ENCODE data around the gene DVL2. TPM values are rescaled to one million over a fixed set of nuclear protein-coding genes. Genes with fewer than 3 reads are reported as not detected.

Gene DVL2
- total RNA-seq, 1 experiment from 2014 or later = 67.3 TPM

- TF ChIP-seq MXD4 (CRISPR knock-in tag; IDR thresholded peaks at IDR 0.05; ENCODE audit: borderline replicate concordance) (no peak), MYBL2 (CRISPR knock-in tag; IDR thresholded peaks at IDR 0.05) (no peak), ZNF219 (CRISPR knock-in tag; IDR thresholded peaks at IDR 0.05; ENCODE audit: borderline replicate concordance) (no peak), CREB1 (CRISPR knock-in tag; IDR thresholded peaks at IDR 0.05) (no peak), PRRX2 (CRISPR knock-in tag; IDR thresholded peaks at IDR 0.05) (no peak), NR3C1 (CRISPR knock-in tag; conservative IDR thresholded peaks at IDR 0.05; ENCODE audit: low read depth) (no peak)
- TF ChIP-seq, protein P1, sequence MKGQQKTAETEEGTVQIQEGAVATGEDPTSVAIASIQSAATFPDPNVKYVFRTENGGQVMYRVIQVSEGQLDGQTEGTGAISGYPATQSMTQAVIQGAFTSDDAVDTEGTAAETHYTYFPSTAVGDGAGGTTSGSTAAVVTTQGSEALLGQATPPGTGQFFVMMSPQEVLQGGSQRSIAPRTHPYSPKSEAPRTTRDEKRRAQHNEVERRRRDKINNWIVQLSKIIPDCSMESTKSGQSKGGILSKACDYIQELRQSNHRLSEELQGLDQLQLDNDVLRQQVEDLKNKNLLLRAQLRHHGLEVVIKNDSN (CRISPR knock-in tag; IDR thresholded peaks at IDR 0.05) = no peak
- TF ChIP-seq, protein P2, sequence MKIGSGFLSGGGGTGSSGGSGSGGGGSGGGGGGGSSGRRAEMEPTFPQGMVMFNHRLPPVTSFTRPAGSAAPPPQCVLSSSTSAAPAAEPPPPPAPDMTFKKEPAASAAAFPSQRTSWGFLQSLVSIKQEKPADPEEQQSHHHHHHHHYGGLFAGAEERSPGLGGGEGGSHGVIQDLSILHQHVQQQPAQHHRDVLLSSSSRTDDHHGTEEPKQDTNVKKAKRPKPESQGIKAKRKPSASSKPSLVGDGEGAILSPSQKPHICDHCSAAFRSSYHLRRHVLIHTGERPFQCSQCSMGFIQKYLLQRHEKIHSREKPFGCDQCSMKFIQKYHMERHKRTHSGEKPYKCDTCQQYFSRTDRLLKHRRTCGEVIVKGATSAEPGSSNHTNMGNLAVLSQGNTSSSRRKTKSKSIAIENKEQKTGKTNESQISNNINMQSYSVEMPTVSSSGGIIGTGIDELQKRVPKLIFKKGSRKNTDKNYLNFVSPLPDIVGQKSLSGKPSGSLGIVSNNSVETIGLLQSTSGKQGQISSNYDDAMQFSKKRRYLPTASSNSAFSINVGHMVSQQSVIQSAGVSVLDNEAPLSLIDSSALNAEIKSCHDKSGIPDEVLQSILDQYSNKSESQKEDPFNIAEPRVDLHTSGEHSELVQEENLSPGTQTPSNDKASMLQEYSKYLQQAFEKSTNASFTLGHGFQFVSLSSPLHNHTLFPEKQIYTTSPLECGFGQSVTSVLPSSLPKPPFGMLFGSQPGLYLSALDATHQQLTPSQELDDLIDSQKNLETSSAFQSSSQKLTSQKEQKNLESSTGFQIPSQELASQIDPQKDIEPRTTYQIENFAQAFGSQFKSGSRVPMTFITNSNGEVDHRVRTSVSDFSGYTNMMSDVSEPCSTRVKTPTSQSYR (CRISPR knock-in tag; IDR thresholded peaks at IDR 0.05) = no peak
- TF ChIP-seq, protein P3, sequence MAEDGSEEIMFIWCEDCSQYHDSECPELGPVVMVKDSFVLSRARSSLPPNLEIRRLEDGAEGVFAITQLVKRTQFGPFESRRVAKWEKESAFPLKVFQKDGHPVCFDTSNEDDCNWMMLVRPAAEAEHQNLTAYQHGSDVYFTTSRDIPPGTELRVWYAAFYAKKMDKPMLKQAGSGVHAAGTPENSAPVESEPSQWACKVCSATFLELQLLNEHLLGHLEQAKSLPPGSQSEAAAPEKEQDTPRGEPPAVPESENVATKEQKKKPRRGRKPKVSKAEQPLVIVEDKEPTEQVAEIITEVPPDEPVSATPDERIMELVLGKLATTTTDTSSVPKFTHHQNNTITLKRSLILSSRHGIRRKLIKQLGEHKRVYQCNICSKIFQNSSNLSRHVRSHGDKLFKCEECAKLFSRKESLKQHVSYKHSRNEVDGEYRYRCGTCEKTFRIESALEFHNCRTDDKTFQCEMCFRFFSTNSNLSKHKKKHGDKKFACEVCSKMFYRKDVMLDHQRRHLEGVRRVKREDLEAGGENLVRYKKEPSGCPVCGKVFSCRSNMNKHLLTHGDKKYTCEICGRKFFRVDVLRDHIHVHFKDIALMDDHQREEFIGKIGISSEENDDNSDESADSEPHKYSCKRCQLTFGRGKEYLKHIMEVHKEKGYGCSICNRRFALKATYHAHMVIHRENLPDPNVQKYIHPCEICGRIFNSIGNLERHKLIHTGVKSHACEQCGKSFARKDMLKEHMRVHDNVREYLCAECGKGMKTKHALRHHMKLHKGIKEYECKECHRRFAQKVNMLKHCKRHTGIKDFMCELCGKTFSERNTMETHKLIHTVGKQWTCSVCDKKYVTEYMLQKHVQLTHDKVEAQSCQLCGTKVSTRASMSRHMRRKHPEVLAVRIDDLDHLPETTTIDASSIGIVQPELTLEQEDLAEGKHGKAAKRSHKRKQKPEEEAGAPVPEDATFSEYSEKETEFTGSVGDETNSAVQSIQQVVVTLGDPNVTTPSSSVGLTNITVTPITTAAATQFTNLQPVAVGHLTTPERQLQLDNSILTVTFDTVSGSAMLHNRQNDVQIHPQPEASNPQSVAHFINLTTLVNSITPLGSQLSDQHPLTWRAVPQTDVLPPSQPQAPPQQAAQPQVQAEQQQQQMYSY (CRISPR knock-in tag; IDR thresholded peaks at IDR 0.05) = no peak
Observed at GRCh38 chr17:7203391-7203790, 30.9 kb downstream of the DVL2 start (continued).

DNA sequence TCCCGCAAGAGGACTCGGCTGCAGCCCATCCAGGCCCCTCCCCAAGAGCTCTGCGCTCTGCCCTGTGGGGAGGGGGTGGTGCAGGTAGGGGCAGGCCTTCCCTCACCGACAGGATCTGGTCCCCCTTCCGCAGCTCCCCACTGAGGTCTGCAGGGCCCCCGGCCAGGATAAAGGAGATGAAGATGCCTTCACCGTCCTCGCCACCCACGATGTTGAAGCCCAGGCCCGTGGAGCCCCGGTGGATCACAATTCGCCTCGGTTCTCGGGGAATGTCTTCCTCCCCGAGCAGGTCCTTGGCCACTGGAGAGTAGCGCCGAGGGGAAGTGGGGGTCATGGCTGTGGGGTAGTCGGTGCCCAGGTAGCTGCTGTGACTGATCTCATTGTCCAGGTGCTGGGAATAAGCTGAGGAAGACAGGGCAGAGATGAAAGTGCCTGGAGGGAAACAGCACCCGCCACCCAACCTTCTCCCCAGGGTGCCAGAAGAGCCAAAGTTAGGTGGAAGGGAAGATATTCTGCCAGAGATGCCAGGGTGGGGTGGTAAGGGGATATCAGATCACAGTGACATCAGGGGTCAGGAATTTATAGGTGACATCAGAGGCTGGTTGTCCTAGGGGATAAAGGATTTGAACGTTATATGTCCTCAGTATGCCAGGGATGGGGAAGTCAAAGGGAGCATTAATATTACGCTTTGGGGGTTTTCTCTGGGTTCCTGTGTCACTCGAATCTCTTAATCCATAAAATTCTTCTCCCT is 37.5 kb downstream of the DVL2 start:
- no peak for ATAC-seq
- Mint-ChIP-seq H3K4me3 (no peak overlapping the region), H3K27ac (no peak overlapping the region), H3K9me3 (no peaks in the 10 kb centered on the region), H3K27me3 (ENCODE audit: low read depth) (no peaks in the 10 kb centered on the region), H3K4me1 (no peaks in the 10 kb centered on the region), H3K36me3 (peaks cover 49% of the 10 kb centered on the region)
- CTCF ChIA-PET = interaction anchor here (0.6 to 1.5 kb wide), 2 partner anchors 11 to 50 kb away, joined by 3 to 4 read pairs; no protein-coding TSS in a partner anchor
- POLR2A ChIA-PET = no interaction called here
- DNase-seq (ENCODE audit: low spot score) = no peak
- TF ChIP-seq ERG (CRISPR knock-in tag; IDR thresholded peaks at IDR 0.05) = no peak
- no peak for TF ChIP-seq ZNF317 (CRISPR knock-in tag; IDR thresholded peaks at IDR 0.05; ENCODE audit: borderline replicate concordance, low read depth)
- no peak for TF ChIP-seq ESRRA (CRISPR knock-in tag; IDR thresholded peaks at IDR 0.05; ENCODE audit: borderline replicate concordance)
- TF ChIP-seq, protein P3 (CRISPR knock-in tag; IDR thresholded peaks at IDR 0.05) = no peak
- TF ChIP-seq OVOL2 (CRISPR knock-in tag; IDR thresholded peaks at IDR 0.05; ENCODE audit: borderline replicate concordance) = no peak
- no peak for TF ChIP-seq ATF6 (CRISPR knock-in tag; IDR thresholded peaks at IDR 0.05)
- TF ChIP-seq ZNF263 (CRISPR knock-in tag; IDR thresholded peaks at IDR 0.05; ENCODE audit: low read depth) = no peak
- TF ChIP-seq, protein P4, sequence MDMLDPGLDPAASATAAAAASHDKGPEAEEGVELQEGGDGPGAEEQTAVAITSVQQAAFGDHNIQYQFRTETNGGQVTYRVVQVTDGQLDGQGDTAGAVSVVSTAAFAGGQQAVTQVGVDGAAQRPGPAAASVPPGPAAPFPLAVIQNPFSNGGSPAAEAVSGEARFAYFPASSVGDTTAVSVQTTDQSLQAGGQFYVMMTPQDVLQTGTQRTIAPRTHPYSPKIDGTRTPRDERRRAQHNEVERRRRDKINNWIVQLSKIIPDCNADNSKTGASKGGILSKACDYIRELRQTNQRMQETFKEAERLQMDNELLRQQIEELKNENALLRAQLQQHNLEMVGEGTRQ (CRISPR knock-in tag; IDR thresholded peaks at IDR 0.05) = no peak
